GM18907 (cell line): ENCODE measurements around the gene MTHFD2.
"Not testable (repeated sequence)": the region's sequence is repeated elsewhere in the genome, so short reads cannot be mapped to it uniquely, and the experiment has no call there.

Experiments
- ATAC-seq: cut with Tn5 transposase; IDR thresholded peaks from one replicate; pipeline ENCODE4 v1.9.1; 2021; ENCODE audit warnings: mild to moderate bottlenecking, moderate library complexity; ENCODE audit not compliant: unreplicated experiment

The MTHFD2 gene

GRCh38 chr2:74198461-74199274 is at the start of gene MTHFD2:
TSS of gene MTHFD2 (plus strand) at chr2:74198615. CDS start at chr2:74198642, 27 bp downstream.
- ATAC-seq, result peak; percentile 90

- no peak for ATAC-seq
Measured at GRCh38 chr2:74149247-74149525, 49.2 kb upstream of the MTHFD2 start.

- no peak for ATAC-seq
Measured at GRCh38 chr2:74149570-74150319, 48.7 kb upstream of the MTHFD2 start.

GRCh38 chr2:74152954-74153353 is 45.5 kb upstream of the MTHFD2 start:
- ATAC-seq, result no peak

GRCh38 chr2:74155830-74156229 is 42.6 kb upstream of the MTHFD2 start:
- no peak for ATAC-seq

- no peak for ATAC-seq
Measured at GRCh38 chr2:74162951-74163350, 35.5 kb upstream of the MTHFD2 start.

GRCh38 chr2:74164761-74165160 is 33.7 kb upstream of the MTHFD2 start:
- ATAC-seq, result no peak

- ATAC-seq, result peak; percentile 53
Measured at GRCh38 chr2:74168739-74169138, 29.7 kb upstream of the MTHFD2 start.

- ATAC-seq, result no peak
Measured at GRCh38 chr2:74174909-74175308, 23.5 kb upstream of the MTHFD2 start.

GRCh38 chr2:74177696-74178095 is 20.7 kb upstream of the MTHFD2 start:
- ATAC-seq, result no peak

- ATAC-seq, result peak; percentile 91
Measured at GRCh38 chr2:74178211-74179062, 20.0 kb upstream of the MTHFD2 start, which contains the start of gene MOB1A. TSS of gene MOB1A (minus strand) at chr2:74178879. CDS start at chr2:74178674, 205 bp downstream.

GRCh38 chr2:74179063-74179865 is 19.2 kb upstream of the MTHFD2 start:
- peak; percentile 31 for ATAC-seq

- ATAC-seq, result peak; percentile 35
Measured at GRCh38 chr2:74181739-74182138, 16.7 kb upstream of the MTHFD2 start.

- no peak for ATAC-seq
Measured at GRCh38 chr2:74183878-74184277, 14.5 kb upstream of the MTHFD2 start.

- peak; percentile 65 for ATAC-seq
Measured at GRCh38 chr2:74186038-74186437, 12.4 kb upstream of the MTHFD2 start.

- not testable (repeated sequence) for ATAC-seq
Measured at GRCh38 chr2:74186706-74187105, 11.7 kb upstream of the MTHFD2 start.

GRCh38 chr2:74188018-74188601 is 10.3 kb upstream of the MTHFD2 start:
- no peak for ATAC-seq

GRCh38 chr2:74188696-74189095 is 9.7 kb upstream of the MTHFD2 start:
- no peak for ATAC-seq

- ATAC-seq, result no peak
Measured at GRCh38 chr2:74191596-74192380, 6.6 kb upstream of the MTHFD2 start.
